A549 (cell line): Measurements from ENCODE around the gene A4GNT. TPM values are rescaled to one million over a fixed set of nuclear protein-coding genes. Genes with fewer than 3 reads are reported as not detected.
"Not testable (repeated sequence)": the region's sequence is repeated elsewhere in the genome, so short reads cannot be mapped to it uniquely, and the experiment has no call there.

Source experiments
- ATAC-seq, 2 experiments: fragments of 200-7000 bp in 1 of 2; fragments of >200 bp in 1 of 2; cut with Nextera tagmentation in 1 of 2; cut with Tn5 transposase in 1 of 2; 3 replicates each; pipeline versions ENCODE4 v1.8.0 to v1.9.1; 2018 to 2020; ENCODE audit warnings: mild to moderate bottlenecking in 1 of 2, moderate library complexity in 1 of 2
- CTCF ChIA-PET: fragments of 300-600 bp; sonication (Branson Sonifier 250); formaldehyde crosslinking; extraction: SDS; loops from one replicate; lab custom pipeline; 2021; ENCODE audit warnings: antibody characterized with exemption, inconsistent platforms; lab: Yijun Ruan, JAX
- POLR2A ChIA-PET: fragments of 350-600 bp; formaldehyde crosslinking; extraction: SDS; loops from one replicate; lab custom pipeline; 2021; ENCODE audit warnings: antibody characterized with exemption, inconsistent platforms; lab: Yijun Ruan, JAX
- DNase-seq, 2 experiments: peaks; one replicate each; pipeline versions ENCODE4 v3.0.0 to v3.0.0-alpha.2; 2011 to 2016; ENCODE audit warnings: low read depth in 1 of 2, low spot score in 1 of 2
- FAIRE-seq: peaks from 2 replicates; lab custom pipeline; 2011; peaks lifted over from hg19 to GRCh38; lab: Jason Lieb, UNC
- H3K27ac ChIP-seq, 2 experiments: fragments of >200 bp; sonication (Bioruptor Twin); formaldehyde crosslinking; 3 replicates each; pipeline ENCODE4 v1.5.1; 2016 to 2017
- H3K4me1 ChIP-seq: fragments of >200 bp; sonication (Bioruptor Twin); formaldehyde crosslinking; 3 replicates; pipeline ENCODE4 v1.6.1; 2016
- H3K4me2 ChIP-seq: fragments of >200 bp; sonication (Bioruptor Twin); formaldehyde crosslinking; 3 replicates; pipeline ENCODE4 v1.6.1; 2016
- H3K4me3 ChIP-seq: fragments of >200 bp; sonication (Bioruptor Twin); formaldehyde crosslinking; 3 replicates; pipeline ENCODE4 v1.5.1; 2016
- H3K9me3 ChIP-seq: fragments of >200 bp; sonication (Bioruptor Twin); formaldehyde crosslinking; 3 replicates; pipeline ENCODE4 v1.6.1; 2016
- BHLHE40 ChIP-seq: IDR thresholded peaks from 2 replicates; pipeline ENCODE4 v1.6.1; 2012; ENCODE audit warnings: low read depth, low read length, inconsistent platforms
- CBX8 ChIP-seq: fragments of 200-600 bp; sonication (generic); IDR thresholded peaks from 2 replicates; pipeline ENCODE4 v1.6.1; 2016
- ELK1 ChIP-seq: fragments of 150-350 bp; IDR thresholded peaks from 2 replicates; pipeline ENCODE4 v1.6.1; 2014; ENCODE audit warnings: low read depth, mild to moderate bottlenecking, low read length
- HDAC2 ChIP-seq: fragments of 200-600 bp; sonication (generic); IDR thresholded peaks from 2 replicates; pipeline ENCODE4 v1.6.1; 2016
- HEYL ChIP-seq: fragments of 250-450 bp; sonication (Bioruptor Pico); IDR thresholded peaks from 2 replicates; pipeline ENCODE4 v1.8.0; 2021; ENCODE audit warnings: mild to moderate bottlenecking, moderate library complexity
- HMGXB4 ChIP-seq: fragments of 250-450 bp; sonication (Bioruptor Pico); IDR thresholded peaks from 2 replicates; pipeline ENCODE4 v1.5.0; 2021; ENCODE audit warnings: mild to moderate bottlenecking, moderate library complexity, borderline replicate concordance
- HOXA7 ChIP-seq: fragments of 250-450 bp; sonication (Bioruptor Pico); IDR thresholded peaks from 2 replicates; pipeline ENCODE4 v1.5.0; 2020; ENCODE audit warnings: mild to moderate bottlenecking, moderate library complexity
- HOXB13 ChIP-seq: fragments of 250-450 bp; sonication (Bioruptor Pico); IDR thresholded peaks from 2 replicates; pipeline ENCODE4 v1.5.0; 2020; ENCODE audit warnings: low read depth, mild to moderate bottlenecking, moderate library complexity
- JUNB ChIP-seq: fragments of >200 bp; sonication (Bioruptor Twin); formaldehyde crosslinking; IDR thresholded peaks from 2 replicates; pipeline ENCODE4 v1.6.1; 2016
- KDM5A ChIP-seq: fragments of 200-600 bp; sonication (generic); IDR thresholded peaks from 2 replicates; pipeline ENCODE4 v1.6.1; 2016; ENCODE audit warnings: antibody characterized with exemption, mild to moderate bottlenecking
- MAFK ChIP-seq: fragments of 450-650 bp; IDR thresholded peaks from 2 replicates; pipeline ENCODE4 v1.6.1; 2014; ENCODE audit not compliant: partially characterized antibody
- MAZ ChIP-seq: fragments of 150-350 bp; IDR thresholded peaks from 2 replicates; pipeline ENCODE4 v1.6.1; 2014; ENCODE audit warnings: antibody characterized with exemption, low read depth, low read length, borderline replicate concordance
- MYC ChIP-seq: IDR thresholded peaks from 2 replicates; pipeline ENCODE4 v1.6.1; 2012; ENCODE audit warnings: mild to moderate bottlenecking, inconsistent platforms, low read length, improper control_type of control experiment, borderline replicate concordance
- NFE2L2 ChIP-seq: fragments of 150-350 bp; conservative IDR thresholded peaks from 2 replicates; pipeline ENCODE4 v1.6.1; 2014; ENCODE audit warnings: low read length
- POLR2AphosphoS2 ChIP-seq: conservative IDR thresholded peaks from 2 replicates; pipeline ENCODE4 v1.6.1; 2012; ENCODE audit warnings: low read length, improper control_type of control experiment, inconsistent platforms
- RCOR1 ChIP-seq: fragments of 150-350 bp; IDR thresholded peaks from 2 replicates; pipeline ENCODE4 v1.6.1; 2014; ENCODE audit warnings: antibody characterized with exemption, low read length, low read depth
- RFX5 ChIP-seq: fragments of 450-650 bp; IDR thresholded peaks from 2 replicates; pipeline ENCODE4 v1.7.1; 2014; ENCODE audit warnings: antibody characterized with exemption, mild to moderate bottlenecking, moderate library complexity
- RNF2 ChIP-seq: fragments of 200-600 bp; sonication (generic); IDR thresholded peaks from 2 replicates; pipeline ENCODE4 v1.6.1; 2016; ENCODE audit warnings: low read depth, mild to moderate bottlenecking, antibody characterized with exemption, moderate library complexity, borderline replicate concordance
- TFCP2L1 ChIP-seq: fragments of 250-450 bp; sonication (Bioruptor Pico); IDR thresholded peaks from 2 replicates; pipeline ENCODE4 v1.5.0; 2021; ENCODE audit warnings: mild to moderate bottlenecking
- ZNF302 ChIP-seq: fragments of 250-450 bp; sonication (Bioruptor Pico); IDR thresholded peaks from 2 replicates; pipeline ENCODE4 v1.9.0; 2021; ENCODE audit warnings: inconsistent platforms, mild to moderate bottlenecking, moderate library complexity
- WGBS: methylation state at CpG from one replicate; pipeline ENCODE4 v1.1.6; 2017; ENCODE audit errors: missing lambda C conversion rate; 5-methylcytosine and 5-hydroxymethylcytosine counted together
- polyA plus RNA-seq, 4 experiments: library from polyadenylated mRNA; depleted of rRNA in 3 of 4; stranded (reverse); fragments of >200 nt; fragmentation: RNase III in 1 of 4; extraction: RNeasy Plus Mini Kit Qiagen cat#74134 plus additional on column Dnase treatment in 1 of 4; gene quantifications; 2 replicates in 3 of 4; 3 replicates in 1 of 4; pipeline ENCODE4 v1.2.3, GENCODE V29; 2011 to 2017

A4GNT gene
- polyA plus RNA-seq, 2 of the 4 experiments (the other 2 are of a cell fraction), result not detected

- DNase-seq, result no peak
- Histone ChIP-seq H3K4me3 (no peak overlapping the region), H3K4me1 (no peaks in the 10 kb centered on the region), H3K4me2 (no peak overlapping the region), H3K27ac (no peak overlapping the region), H3K9me3 (no peaks in the 10 kb centered on the region)
- ChIA-PET POLR2A (no interaction called here), CTCF (interaction anchor here (5.1 kb wide), 1 partner anchor 15 kb away, joined by 33 read pairs; no protein-coding TSS in a partner anchor)
- no peak for FAIRE-seq
- WGBS, result 97% methylated on average over 5 of the region's 19 CpGs
- TF ChIP-seq TFCP2L1 (CRISPR knock-in tag) (no peak), JUNB (no peak), MAZ (no peak), BHLHE40 (no peak), POLR2AphosphoS2 (no peak), KDM5A (no peak), HMGXB4 (CRISPR knock-in tag) (no peak), HOXB13 (no peak), RFX5 (no peak), ELK1 (no peak)
- no peak for ATAC-seq
These were observed 28.7 kb downstream of the A4GNT start for GRCh38 chr3:138103466-138103865.

- CTCF ChIA-PET, result interaction anchor here (0.9 to 5.1 kb wide), 4 partner anchors 10 to 29 kb away, joined by 3 to 33 read pairs (median 4); no protein-coding TSS in a partner anchor
- FAIRE-seq, H3K9me3 ChIP-seq, H3K27ac ChIP-seq, DNase-seq, H3K4me1 ChIP-seq, POLR2A ChIA-PET, H3K4me3 ChIP-seq, H3K4me2 ChIP-seq: not testable (repeated sequence)
- WGBS, result 90% methylated on average over 5 of the region's 22 CpGs
- 0 out of 6 replicates have a peak, but pooled peaks of 1 of the 2 experiments have one; percentile 25 for ATAC-seq
These were observed 30.7 kb downstream of the A4GNT start for GRCh38 chr3:138101351-138101940.

- FAIRE-seq, result no peak
- TF ChIP-seq RCOR1 (no peak), NFE2L2 (no peak), CBX8 (no peak), RNF2 (no peak), MYC (no peak), MAFK (no peak), HDAC2 (no peak), TFCP2L1 (CRISPR knock-in tag) (no peak), HEYL (no peak), HMGXB4 (CRISPR knock-in tag) (no peak), ZNF302 (CRISPR knock-in tag) (no peak), HOXA7 (CRISPR knock-in tag) (no peak)
- ChIA-PET POLR2A (no interaction called here), CTCF (interaction anchor here (0.6 to 2.1 kb wide), 9 partner anchors 12 to 239 kb away, joined by 3 to 5 read pairs (median 4); no protein-coding TSS in a partner anchor)
- H3K4me1 ChIP-seq, result no peaks in the 10 kb centered on the region
- H3K27ac ChIP-seq, result no peak overlapping the region
- no peak for ATAC-seq
- DNase-seq, result no peak
- H3K9me3 ChIP-seq, result no peaks in the 10 kb centered on the region
- H3K4me2 ChIP-seq, result no peak overlapping the region
- no peak overlapping the region for H3K4me3 ChIP-seq
These were observed 32.8 kb downstream of the A4GNT start for GRCh38 chr3:138099417-138099816.
